Glomerular visceral epithelial cell (primary cell): ENCODE results near the gene MANBA.
"Not testable (repeated sequence)": the region's sequence is repeated elsewhere in the genome, so short reads cannot be mapped to it uniquely, and the experiment has no call there.

Experiments
- DNase-seq: peaks from one replicate; pipeline ENCODE4 v3.0.0-alpha.2; 2016; ENCODE audit errors: extremely low spot score

MANBA gene

GRCh38 chr4:102620697-102621497, 139.9 kb downstream of the MANBA start:
- peak; percentile 94 for DNase-seq

- DNase-seq, result peak; percentile 13
These were observed 140.8 kb downstream of the MANBA start for GRCh38 chr4:102619776-102620631.

- not testable (repeated sequence) for DNase-seq
These were observed 141.7 kb downstream of the MANBA start for GRCh38 chr4:102619021-102619420.

GRCh38 chr4:102616636-102617035, 144.1 kb downstream of the MANBA start:
- no peak for DNase-seq

GRCh38 chr4:102614801-102615200, 146.0 kb downstream of the MANBA start:
- no peak for DNase-seq

- DNase-seq, result no peak
These were observed 147.9 kb downstream of the MANBA start for GRCh38 chr4:102612824-102613366.

- DNase-seq, result no peak
These were observed 148.6 kb downstream of the MANBA start for GRCh38 chr4:102612210-102612609.

GRCh38 chr4:102610476-102610875, 150.3 kb downstream of the MANBA start:
- no peak for DNase-seq

- peak; percentile 16 for DNase-seq
These were observed 150.8 kb downstream of the MANBA start for GRCh38 chr4:102610007-102610406.

GRCh38 chr4:102608190-102608589, 152.6 kb downstream of the MANBA start:
- DNase-seq, result no peak

- no peak for DNase-seq
These were observed 153.8 kb downstream of the MANBA start for GRCh38 chr4:102606846-102607450.

GRCh38 chr4:102606261-102606660, 154.5 kb downstream of the MANBA start:
- DNase-seq, result no peak

- no peak for DNase-seq
These were observed 156.4 kb downstream of the MANBA start for GRCh38 chr4:102604222-102604940.

- DNase-seq, result peak; percentile 30
These were observed 159.1 kb downstream of the MANBA start for GRCh38 chr4:102601586-102602227.

GRCh38 chr4:102600689-102601088, 160.1 kb downstream of the MANBA start:
- DNase-seq, result no peak

- no peak for DNase-seq
These were observed 160.9 kb downstream of the MANBA start for GRCh38 chr4:102599886-102600285.

- DNase-seq, result no peak
These were observed 161.3 kb downstream of the MANBA start for GRCh38 chr4:102599455-102599854.

- DNase-seq, result no peak
These were observed 161.9 kb downstream of the MANBA start for GRCh38 chr4:102598762-102599374.

GRCh38 chr4:102598086-102598761, 162.5 kb downstream of the MANBA start:
- DNase-seq, result no peak

GRCh38 chr4:102596532-102596931, 164.2 kb downstream of the MANBA start:
- no peak for DNase-seq
